HepG2 (cell line): ENCODE data around the gene RHBDD1. TPM values are rescaled to one million over a fixed set of nuclear protein-coding genes. Genes with fewer than 3 reads are reported as not detected.

ENCODE experiments used
- ARNT2 ChIP-seq: sonication (generic); formaldehyde crosslinking; IDR thresholded peaks from 2 replicates; pipeline ENCODE4 v1.8.0; 2022; ENCODE audit warnings: mild to moderate bottlenecking, low read depth, missing genetic modification reagents, moderate library complexity
- ARNTL ChIP-seq: sonication (generic); formaldehyde crosslinking; IDR thresholded peaks from 2 replicates; pipeline ENCODE4 v1.4.0; 2020; ENCODE audit warnings: mild to moderate bottlenecking, missing genetic modification reagents
- ATAD3A ChIP-seq: sonication (generic); formaldehyde crosslinking; IDR thresholded peaks from 2 replicates; pipeline ENCODE4 v1.4.0; 2020; ENCODE audit warnings: missing genetic modification reagents
- BCL6 ChIP-seq: IDR thresholded peaks from 2 replicates; pipeline ENCODE4 v1.6.1; 2016; ENCODE audit warnings: missing genetic modification reagents, missing compliant biosample characterization
- CENPBD1 ChIP-seq: sonication (generic); formaldehyde crosslinking; IDR thresholded peaks from 2 replicates; pipeline ENCODE4 v1.8.0; 2022; ENCODE audit warnings: missing genetic modification reagents, low read depth, mild to moderate bottlenecking, borderline replicate concordance
- CHD2 ChIP-seq: IDR thresholded peaks from 2 replicates; pipeline ENCODE4 v1.6.1; 2011; ENCODE audit warnings: low read depth, low read length, improper control_type of control experiment
- ERF ChIP-seq: IDR thresholded peaks from 2 replicates; pipeline ENCODE4 v1.6.1; 2018; ENCODE audit warnings: missing biosample characterization, missing genetic modification reagents
- FOXM1 ChIP-seq: sonication (generic); formaldehyde crosslinking; IDR thresholded peaks from 2 replicates; pipeline ENCODE4 v1.5.0; 2020; ENCODE audit warnings: missing genetic modification reagents
- MBNL3 ChIP-seq: fragments of 250-450 bp; sonication (Bioruptor Pico); conservative IDR thresholded peaks from 2 replicates; pipeline ENCODE4 v1.8.0; 2022; ENCODE audit warnings: mild to moderate bottlenecking, inconsistent platforms
- MED1 ChIP-seq: sonication (generic); formaldehyde crosslinking; IDR thresholded peaks from 2 replicates; pipeline ENCODE4 v1.4.0; 2020; ENCODE audit warnings: missing genetic modification reagents
- PITX1 ChIP-seq: sonication (generic); formaldehyde crosslinking; IDR thresholded peaks from 2 replicates; pipeline ENCODE4 v1.5.1; 2020; ENCODE audit warnings: mild to moderate bottlenecking, missing genetic modification reagents
- RAD21 ChIP-seq: fragments of 450-650 bp; formaldehyde crosslinking; IDR thresholded peaks from 2 replicates; pipeline ENCODE4 v1.5.0; 2020; ENCODE audit warnings: mild to moderate bottlenecking
- RELA ChIP-seq: sonication (generic); formaldehyde crosslinking; IDR thresholded peaks from 2 replicates; pipeline ENCODE4 v1.4.0; 2020; ENCODE audit warnings: missing genetic modification reagents
- SIN3A ChIP-seq: IDR thresholded peaks from 2 replicates; pipeline ENCODE4 v1.6.1; 2011; ENCODE audit warnings: low read depth, mild to moderate bottlenecking, control low read depth, low read length, borderline replicate concordance
- TBL1XR1 ChIP-seq: fragments of 150-350 bp; IDR thresholded peaks from 2 replicates; pipeline ENCODE4 v1.6.1; 2014; ENCODE audit warnings: borderline replicate concordance, low read length; ENCODE audit not compliant: partially characterized antibody
- XBP1 ChIP-seq: sonication (generic); formaldehyde crosslinking; IDR thresholded peaks from 2 replicates; pipeline ENCODE4 v1.5.0; 2020; ENCODE audit warnings: missing genetic modification reagents
- ZEB1 ChIP-seq: IDR thresholded peaks from 2 replicates; pipeline ENCODE4 v1.6.1; 2012; ENCODE audit warnings: mild to moderate bottlenecking, low read depth, inconsistent platforms; ENCODE audit not compliant: insufficient replicate concordance
- ZFP90 ChIP-seq: sonication (generic); formaldehyde crosslinking; IDR thresholded peaks from 2 replicates; pipeline ENCODE4 v1.8.0; 2022; ENCODE audit warnings: missing genetic modification reagents, mild to moderate bottlenecking, inconsistent platforms, borderline replicate concordance
- ZMYM2 ChIP-seq: sonication (generic); formaldehyde crosslinking; IDR thresholded peaks from 2 replicates; pipeline ENCODE4 v1.8.0; 2022; ENCODE audit warnings: mild to moderate bottlenecking, missing genetic modification reagents
- ZNF10 ChIP-seq: sonication (generic); formaldehyde crosslinking; IDR thresholded peaks from 2 replicates; pipeline ENCODE4 v1.4.0; 2020; ENCODE audit warnings: mild to moderate bottlenecking, low read depth, missing genetic modification reagents, borderline replicate concordance
- ZNF280B ChIP-seq: sonication (generic); formaldehyde crosslinking; IDR thresholded peaks from 2 replicates; pipeline ENCODE4 v1.5.0; 2020; ENCODE audit warnings: missing genetic modification reagents, mild to moderate bottlenecking, borderline replicate concordance
- ZNF350 ChIP-seq: sonication (generic); formaldehyde crosslinking; IDR thresholded peaks from 2 replicates; pipeline ENCODE4 v1.4.0; 2020; ENCODE audit warnings: mild to moderate bottlenecking, low read depth, missing genetic modification reagents, borderline replicate concordance
- ZNF556 ChIP-seq: sonication (generic); formaldehyde crosslinking; IDR thresholded peaks from 2 replicates; pipeline ENCODE4 v1.4.0; 2020; ENCODE audit warnings: mild to moderate bottlenecking, missing genetic modification reagents, borderline replicate concordance
- ZNF879 ChIP-seq: sonication (generic); formaldehyde crosslinking; IDR thresholded peaks from 2 replicates; pipeline ENCODE4 v1.8.1; 2023; ENCODE audit warnings: missing genetic modification reagents
- ZSCAN9 ChIP-seq: IDR thresholded peaks from 2 replicates; pipeline ENCODE4 v1.6.1; 2016; ENCODE audit warnings: borderline replicate concordance
- polyA plus RNA-seq, 8 experiments: library from polyadenylated mRNA; depleted of rRNA in 3 of 8; stranded (reverse) in 7 of 8; unstranded in 1 of 8; fragments of >200 nt; fragmentation: Illumina TruSeq in 4 of 8; extraction: Trizol in 4 of 8; gene quantifications; 2 replicates each; pipeline versions ENCODE4 v1.2.1 to v1.2.3, GENCODE V29; 2011 to 2016; ENCODE audit warnings: low read depth in 4 of 8, missing spikeins in 1 of 8, mixed read lengths in 1 of 8; ENCODE audit not compliant: insufficient read depth in 1 of 8
- total RNA-seq, 5 experiments: library from RNA; depleted of rRNA; stranded (reverse); fragments of >200 nt; fragmentation: Illumina TruSeq; extraction: Trizol; gene quantifications; 2 replicates each; pipeline ENCODE4 v1.2.3, GENCODE V29; 2016; ENCODE audit warnings: low read depth in 1 of 5
- TF ChIP-seq, protein P1 (sequence below): IDR thresholded peaks from 2 replicates; pipeline ENCODE4 v1.4.0; 2020; ENCODE audit warnings: mild to moderate bottlenecking, missing genetic modification reagents
- TF ChIP-seq, protein P2 (sequence below): sonication (generic); formaldehyde crosslinking; IDR thresholded peaks from 2 replicates; pipeline ENCODE4 v1.8.0; 2022; ENCODE audit warnings: missing genetic modification reagents, mild to moderate bottlenecking, inconsistent platforms, borderline replicate concordance

Gene RHBDD1
- total and polyA plus RNA-seq, 2 of the 13 experiments (the other 11 are each of a cell fraction or from before 2014, with no cell fraction given): 8.2 to 9.5 TPM

- no peak for TF ChIP-seq MBNL3 (CRISPR knock-in tag)
- no peak for TF ChIP-seq CENPBD1 (CRISPR knock-in tag)
- TF ChIP-seq ZNF280B (CRISPR knock-in tag): no peak
- TF ChIP-seq ARNTL (CRISPR knock-in tag): no peak
- no peak for TF ChIP-seq RELA
- no peak for TF ChIP-seq ZNF10 (CRISPR knock-in tag)
- no peak for TF ChIP-seq CHD2
- no peak for TF ChIP-seq ZNF879 (CRISPR knock-in tag)
- TF ChIP-seq, protein P1, sequence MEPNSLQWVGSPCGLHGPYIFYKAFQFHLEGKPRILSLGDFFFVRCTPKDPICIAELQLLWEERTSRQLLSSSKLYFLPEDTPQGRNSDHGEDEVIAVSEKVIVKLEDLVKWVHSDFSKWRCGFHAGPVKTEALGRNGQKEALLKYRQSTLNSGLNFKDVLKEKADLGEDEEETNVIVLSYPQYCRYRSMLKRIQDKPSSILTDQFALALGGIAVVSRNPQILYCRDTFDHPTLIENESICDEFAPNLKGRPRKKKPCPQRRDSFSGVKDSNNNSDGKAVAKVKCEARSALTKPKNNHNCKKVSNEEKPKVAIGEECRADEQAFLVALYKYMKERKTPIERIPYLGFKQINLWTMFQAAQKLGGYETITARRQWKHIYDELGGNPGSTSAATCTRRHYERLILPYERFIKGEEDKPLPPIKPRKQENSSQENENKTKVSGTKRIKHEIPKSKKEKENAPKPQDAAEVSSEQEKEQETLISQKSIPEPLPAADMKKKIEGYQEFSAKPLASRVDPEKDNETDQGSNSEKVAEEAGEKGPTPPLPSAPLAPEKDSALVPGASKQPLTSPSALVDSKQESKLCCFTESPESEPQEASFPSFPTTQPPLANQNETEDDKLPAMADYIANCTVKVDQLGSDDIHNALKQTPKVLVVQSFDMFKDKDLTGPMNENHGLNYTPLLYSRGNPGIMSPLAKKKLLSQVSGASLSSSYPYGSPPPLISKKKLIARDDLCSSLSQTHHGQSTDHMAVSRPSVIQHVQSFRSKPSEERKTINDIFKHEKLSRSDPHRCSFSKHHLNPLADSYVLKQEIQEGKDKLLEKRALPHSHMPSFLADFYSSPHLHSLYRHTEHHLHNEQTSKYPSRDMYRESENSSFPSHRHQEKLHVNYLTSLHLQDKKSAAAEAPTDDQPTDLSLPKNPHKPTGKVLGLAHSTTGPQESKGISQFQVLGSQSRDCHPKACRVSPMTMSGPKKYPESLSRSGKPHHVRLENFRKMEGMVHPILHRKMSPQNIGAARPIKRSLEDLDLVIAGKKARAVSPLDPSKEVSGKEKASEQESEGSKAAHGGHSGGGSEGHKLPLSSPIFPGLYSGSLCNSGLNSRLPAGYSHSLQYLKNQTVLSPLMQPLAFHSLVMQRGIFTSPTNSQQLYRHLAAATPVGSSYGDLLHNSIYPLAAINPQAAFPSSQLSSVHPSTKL (CRISPR knock-in tag): peak; percentile 67
- TF ChIP-seq PITX1 (CRISPR knock-in tag): no peak
- TF ChIP-seq MED1 (CRISPR knock-in tag): peak; percentile 30; the same call in 1 of the 2 replicates
- no peak for TF ChIP-seq FOXM1 (CRISPR knock-in tag)
- no peak for TF ChIP-seq ZFP90 (CRISPR knock-in tag)
- no peak for TF ChIP-seq ERF (CRISPR knock-in tag)
- TF ChIP-seq ZSCAN9 (CRISPR knock-in tag): peak; percentile 30; the same call in 1 of the 2 replicates
- TF ChIP-seq, protein P2, sequence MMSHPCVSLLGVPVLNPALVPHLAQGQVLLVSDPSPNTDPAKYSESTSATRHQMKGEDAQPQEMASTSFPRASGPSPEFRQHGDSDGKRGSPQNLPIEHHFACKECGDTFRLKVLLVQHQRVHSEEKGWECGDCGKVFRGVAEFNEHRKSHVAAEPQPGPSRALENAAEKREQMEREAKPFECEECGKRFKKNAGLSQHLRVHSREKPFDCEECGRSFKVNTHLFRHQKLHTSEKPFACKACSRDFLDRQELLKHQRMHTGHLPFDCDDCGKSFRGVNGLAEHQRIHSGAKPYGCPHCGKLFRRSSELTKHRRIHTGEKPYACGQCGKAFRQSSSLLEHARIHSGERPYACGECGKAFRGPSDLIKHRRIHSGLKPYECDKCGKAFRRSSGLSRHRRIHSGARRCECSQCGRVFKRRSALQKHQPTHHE (CRISPR knock-in tag): no peak
- TF ChIP-seq ZEB1: no peak
- TF ChIP-seq XBP1 (CRISPR knock-in tag): no peak
- peak; percentile 81 for TF ChIP-seq RAD21
- TF ChIP-seq BCL6 (CRISPR knock-in tag): peak; percentile 41; the same call in 1 of the 2 replicates
- no peak for TF ChIP-seq ZNF556
- no peak for TF ChIP-seq TBL1XR1
- no peak for TF ChIP-seq ZMYM2 (CRISPR knock-in tag)
- TF ChIP-seq ATAD3A (CRISPR knock-in tag): no peak
- no peak for TF ChIP-seq SIN3A
- TF ChIP-seq ZNF350 (CRISPR knock-in tag): no peak
- TF ChIP-seq ARNT2: no peak
Observed at GRCh38 chr2:226802573-226802972, 33.3 kb upstream of the RHBDD1 start (continued).
